ENCODE results near the gene PPAT. TPM values are rescaled to one million over a fixed set of nuclear protein-coding genes. Genes with fewer than 3 reads are reported as not detected.

The PPAT gene
- total RNA-seq, 4 donors from 2014 or later, result 2.8 to 22.1 (median 5.5) TPM

GRCh38 chr4:56434599-56435139 lies 746 bp downstream of the PPAT start:
- no peak for TF ChIP-seq CTCF (IDR thresholded peaks at IDR 0.05)
- DNase-seq (ENCODE audit: low spot score) (no peak), ATAC-seq (ENCODE audit: low FRiP score) (peak; percentile 35)

GRCh38 chr4:56433280-56433679 lies 2.1 kb downstream of the PPAT start:
- ATAC-seq (ENCODE audit: low FRiP score) (no peak), DNase-seq (ENCODE audit: low spot score) (no peak)
- TF ChIP-seq CTCF (IDR thresholded peaks at IDR 0.05), result no peak

- ATAC-seq (ENCODE audit: low FRiP score) (no peak), DNase-seq (ENCODE audit: low spot score) (no peak)
- no peak for TF ChIP-seq CTCF (IDR thresholded peaks at IDR 0.05)
Observed at GRCh38 chr4:56430203-56430602, 5.2 kb downstream of the PPAT start.

- ATAC-seq (ENCODE audit: low FRiP score), result no peak
- no peak for TF ChIP-seq CTCF (IDR thresholded peaks at IDR 0.05)
- no peak for DNase-seq (ENCODE audit: low spot score)
Observed at GRCh38 chr4:56427179-56427578, 8.2 kb downstream of the PPAT start.

- TF ChIP-seq CTCF (IDR thresholded peaks at IDR 0.05), result no peak
- no peak for ATAC-seq (ENCODE audit: low FRiP score)
- no peak for DNase-seq (ENCODE audit: low spot score)
Observed at GRCh38 chr4:56426273-56426672, 9.1 kb downstream of the PPAT start.

- DNase-seq (ENCODE audit: low spot score) (no peak), ATAC-seq (ENCODE audit: low FRiP score) (no peak)
- no peak for TF ChIP-seq CTCF (IDR thresholded peaks at IDR 0.05)
Observed at GRCh38 chr4:56425518-56425917, 9.9 kb downstream of the PPAT start.

GRCh38 chr4:56424697-56425514 lies 10.5 kb downstream of the PPAT start:
- DNase-seq (ENCODE audit: low spot score), result no peak
- peak in 1 of 3 donors; percentile 11 for TF ChIP-seq CTCF (IDR thresholded peaks at IDR 0.05)
- no peak for ATAC-seq (ENCODE audit: low FRiP score)

Measured in omental fat pad (tissue), 4 donors.